Colon (tissue), 2 donors: ENCODE measurements around the gene ROCK2.
"Not testable (repeated sequence)": the region's sequence is repeated elsewhere in the genome, so short reads cannot be mapped to it uniquely, and the experiment has no call there.

Experiments used
- FAIRE-seq: peaks from 2 replicates; lab custom pipeline; 2012; peaks lifted over from hg19 to GRCh38; lab: Jason Lieb, UNC
- donor health status: control.
- donor health status: control.

Gene ROCK2

GRCh38 chr2:11177871-11178690, 166.4 kb downstream of the ROCK2 start:
- FAIRE-seq, result no peak

GRCh38 chr2:11175293-11175795, 169.1 kb downstream of the ROCK2 start:
- no peak for FAIRE-seq

DNA sequence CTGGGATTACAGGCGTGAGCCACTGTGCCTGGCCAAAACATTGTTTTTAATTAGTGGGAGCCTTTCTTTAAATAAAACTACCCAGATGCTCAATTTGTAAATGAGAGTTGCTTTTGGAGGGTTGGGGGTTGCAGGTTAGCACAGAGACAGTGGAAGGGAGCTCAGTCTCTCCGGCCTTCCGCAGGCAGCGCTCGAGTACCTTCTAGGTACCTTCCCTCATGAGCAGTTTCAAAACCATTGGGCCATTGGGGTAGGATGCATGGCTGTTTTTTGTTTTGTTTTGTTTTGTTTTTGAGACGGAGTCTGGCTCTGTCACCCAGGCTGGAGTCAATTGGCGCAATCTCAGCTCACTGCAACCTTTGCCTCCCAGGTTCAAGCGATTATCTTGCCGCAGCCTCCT, 170.2 kb downstream of the ROCK2 start:
- no peak for FAIRE-seq

DNA sequence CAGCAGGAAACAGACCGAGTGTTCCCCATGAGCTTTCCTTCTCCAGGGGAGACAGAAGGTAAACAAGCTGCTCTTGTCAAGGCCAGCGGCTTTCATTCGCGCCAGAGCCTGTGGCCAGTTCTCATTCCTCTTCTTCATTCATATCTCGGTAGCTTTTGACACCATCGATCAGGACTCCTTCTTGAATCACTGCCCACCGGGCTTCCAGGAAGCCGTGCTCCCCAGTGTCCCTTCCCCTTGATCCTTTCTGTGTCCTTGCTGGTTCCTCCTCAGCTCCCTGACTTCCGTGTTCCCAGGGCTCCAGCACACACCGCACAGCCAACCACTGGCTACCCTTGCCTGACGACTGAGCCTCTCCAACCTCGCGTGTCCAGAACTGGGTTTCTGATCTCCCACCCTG, 175.1 kb downstream of the ROCK2 start:
- no peak for FAIRE-seq

DNA sequence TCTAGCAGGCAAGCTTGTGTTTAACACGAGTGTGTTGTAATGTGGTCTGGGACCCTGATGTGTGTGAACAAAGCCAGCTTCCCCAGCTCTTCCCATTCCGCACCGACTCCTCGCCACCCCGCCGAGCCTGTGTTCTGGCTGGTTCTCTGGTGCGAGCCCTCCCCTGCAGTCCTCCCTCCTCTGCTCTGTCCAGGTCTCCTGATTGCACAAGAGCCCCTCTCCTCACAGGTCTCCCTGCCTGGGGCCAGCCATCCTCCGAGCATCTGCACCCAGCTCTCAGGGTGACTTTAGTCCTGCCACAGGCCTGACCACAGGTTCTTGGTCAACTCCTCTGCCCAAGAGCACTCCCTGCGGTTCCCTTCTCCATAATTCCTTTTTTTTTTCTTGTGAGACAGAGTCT, 175.9 kb downstream of the ROCK2 start:
- FAIRE-seq, result no peak

- no peak for FAIRE-seq
Observed at GRCh38 chr2:11166476-11166875, 178.0 kb downstream of the ROCK2 start.

DNA sequence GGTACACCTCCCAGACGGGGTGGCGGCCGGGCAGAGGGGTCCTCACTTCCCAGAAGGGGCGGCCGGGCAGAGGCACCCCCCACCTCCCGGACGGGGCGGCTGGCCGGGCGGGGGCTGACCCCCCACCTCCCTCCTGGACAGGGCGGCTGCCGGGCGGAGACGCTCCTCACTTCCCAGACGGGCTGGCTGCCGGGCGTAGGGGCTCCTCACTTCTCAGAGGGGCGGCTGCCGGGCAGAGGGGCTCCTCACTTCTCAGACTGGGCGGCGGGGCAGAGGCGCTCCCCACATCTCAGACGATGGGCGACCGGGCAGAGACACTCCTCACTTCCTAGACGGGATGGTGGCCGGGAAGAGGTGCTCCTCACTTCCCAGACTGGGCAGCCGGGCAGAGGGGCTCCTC, 179.4 kb downstream of the ROCK2 start:
- FAIRE-seq, result not testable (repeated sequence)

DNA sequence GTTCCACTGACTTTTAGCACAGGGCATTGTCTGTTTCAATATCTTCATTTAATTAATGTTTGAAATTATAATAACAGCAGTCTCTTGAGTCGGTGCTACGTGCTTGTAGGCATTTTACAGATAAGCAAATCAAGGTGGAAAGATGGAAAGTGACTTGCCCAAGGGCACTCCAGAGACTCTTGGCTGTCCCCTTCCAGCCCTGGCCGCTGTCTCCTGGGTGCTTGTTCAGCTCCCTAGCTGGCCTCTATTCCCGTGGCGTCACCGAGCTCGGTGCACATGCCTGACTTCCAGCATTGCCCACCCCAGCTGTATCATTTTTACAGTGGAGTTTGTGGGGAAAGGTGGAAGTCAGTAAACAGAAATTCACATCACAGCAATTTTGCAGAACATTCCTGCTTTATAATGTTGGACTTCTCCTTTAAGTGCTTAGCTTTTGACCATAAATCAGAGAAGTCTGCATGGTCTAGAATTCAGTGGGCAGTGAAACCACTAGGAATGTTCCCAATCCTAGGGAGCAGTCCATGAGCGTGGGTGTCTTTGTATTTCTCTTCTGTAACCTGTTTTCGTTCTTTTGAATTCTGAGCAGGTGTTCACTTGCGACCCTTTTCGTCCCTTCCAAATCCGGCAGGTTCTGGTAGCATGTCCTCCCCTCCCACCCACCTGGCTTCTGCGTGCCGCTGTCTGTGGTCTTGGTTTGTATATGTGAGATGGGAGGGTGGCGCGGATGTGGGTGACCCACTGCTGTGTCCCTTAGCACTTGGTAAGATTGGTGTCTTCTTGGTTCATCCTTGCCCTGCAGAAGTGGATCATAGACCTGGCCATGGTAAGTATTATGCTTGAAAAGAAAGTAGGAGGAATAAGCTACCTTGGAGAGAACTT, 180.8 kb downstream of the ROCK2 start:
- no peak for FAIRE-seq

DNA sequence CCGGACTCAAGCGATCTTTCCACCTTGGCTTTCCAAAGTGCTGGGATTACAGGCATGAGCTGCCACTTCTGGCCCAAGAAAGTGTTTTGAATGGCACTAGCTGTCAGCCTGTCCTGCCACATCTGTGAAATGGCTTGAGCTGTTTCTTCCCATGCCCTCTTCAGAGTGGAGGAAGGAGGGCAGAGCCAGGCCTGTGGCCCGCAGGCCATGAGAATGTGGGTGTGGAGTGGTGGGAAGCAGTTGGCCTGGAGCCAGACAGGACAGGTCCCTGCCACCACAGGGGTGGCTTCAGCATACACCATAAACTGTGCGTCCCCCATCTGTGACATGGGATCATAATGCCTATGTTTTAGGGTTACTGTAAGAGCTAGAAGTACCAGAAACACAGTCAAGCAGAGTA, 182.7 kb downstream of the ROCK2 start:
- no peak for FAIRE-seq

GRCh38 chr2:11160731-11161455, 183.5 kb downstream of the ROCK2 start:
- no peak for FAIRE-seq

- FAIRE-seq, result no peak
Observed at GRCh38 chr2:11160256-11160655, 184.2 kb downstream of the ROCK2 start.

DNA sequence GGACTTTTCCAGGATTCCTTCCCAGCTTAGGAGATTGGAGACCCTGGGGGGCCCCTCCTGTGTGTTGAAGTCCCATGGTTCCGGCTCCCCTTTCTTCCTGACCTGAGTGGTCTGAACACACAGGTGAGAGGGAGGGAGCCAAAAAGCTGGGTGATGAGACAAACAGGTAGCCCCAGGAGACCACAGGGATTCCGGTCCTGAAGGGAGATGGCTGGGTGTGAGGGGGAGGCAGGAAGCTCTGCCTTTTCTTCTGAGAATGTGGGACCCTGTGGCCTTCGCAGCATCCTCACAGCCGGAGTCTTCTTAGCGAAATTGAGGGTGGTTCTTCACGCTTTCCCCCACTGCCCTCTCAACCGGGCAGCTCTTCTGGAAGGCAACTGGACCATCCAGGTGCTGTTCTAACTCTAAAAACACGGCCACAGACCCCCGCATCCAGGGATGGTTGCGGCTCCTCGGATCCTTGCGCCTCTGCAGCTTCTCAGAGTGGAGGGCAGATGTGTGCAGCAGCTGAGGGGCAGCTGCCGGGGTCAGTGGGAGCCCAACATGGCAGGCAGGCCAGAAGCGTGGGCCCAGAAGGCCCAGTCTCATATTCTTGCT, 184.8 kb downstream of the ROCK2 start:
- FAIRE-seq, result no peak

DNA sequence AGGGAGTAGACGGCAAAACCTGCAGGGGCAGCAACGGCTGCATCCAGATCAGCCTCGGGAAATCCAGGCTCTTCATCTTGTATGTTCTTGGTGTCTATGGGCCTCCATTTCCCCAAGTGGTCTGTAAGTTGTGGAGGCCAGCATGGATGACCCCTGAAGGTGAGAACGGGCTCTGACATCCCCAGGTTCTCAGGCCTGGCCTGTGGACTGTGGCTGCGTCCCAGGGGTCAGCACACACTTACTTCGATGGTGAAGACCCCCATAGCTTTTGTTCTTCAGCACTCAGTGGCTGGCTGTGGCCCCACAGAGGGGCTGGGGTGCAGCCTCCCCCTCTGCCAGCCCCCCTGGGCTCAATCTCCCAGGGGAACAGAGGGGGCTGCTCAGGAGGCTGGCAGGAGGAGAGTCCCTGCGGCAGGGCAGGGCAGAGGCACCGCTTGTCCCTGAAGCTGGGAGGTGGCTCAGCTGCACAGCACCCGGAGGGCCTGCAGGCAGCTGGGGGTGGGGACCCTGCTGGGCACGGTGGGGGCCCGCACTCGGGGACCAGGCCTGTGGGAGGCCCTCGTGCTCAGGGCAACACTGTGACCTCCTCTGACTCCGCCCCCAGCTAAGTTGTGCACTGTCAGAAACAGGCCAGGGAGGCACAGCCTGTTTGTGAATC, 185.4 kb downstream of the ROCK2 start:
- no peak for FAIRE-seq

- no peak for FAIRE-seq
Observed at GRCh38 chr2:11157731-11158130, 186.7 kb downstream of the ROCK2 start.

DNA sequence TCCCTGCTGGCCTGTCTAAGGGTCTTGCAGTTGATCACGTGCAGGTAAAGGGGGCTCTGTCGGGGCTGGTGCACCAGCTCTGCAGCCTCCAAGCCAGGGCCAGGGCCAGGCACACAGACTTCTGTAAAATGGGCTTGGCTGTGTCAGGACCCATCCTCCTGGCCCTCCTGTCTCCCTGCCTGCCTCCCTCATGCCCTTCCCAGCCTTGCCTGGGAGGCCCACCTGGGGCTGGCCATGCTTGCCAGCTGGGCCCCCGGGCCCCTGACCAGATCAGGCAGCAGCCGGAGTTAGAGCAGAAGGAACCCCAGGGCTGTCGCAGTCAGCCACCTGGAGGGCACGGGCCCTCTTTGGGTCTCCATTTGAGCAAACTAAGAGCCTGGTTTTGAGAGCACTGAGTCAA, 187.1 kb downstream of the ROCK2 start:
- no peak for FAIRE-seq

GRCh38 chr2:11156396-11157075, 187.9 kb downstream of the ROCK2 start:
- no peak for FAIRE-seq

DNA sequence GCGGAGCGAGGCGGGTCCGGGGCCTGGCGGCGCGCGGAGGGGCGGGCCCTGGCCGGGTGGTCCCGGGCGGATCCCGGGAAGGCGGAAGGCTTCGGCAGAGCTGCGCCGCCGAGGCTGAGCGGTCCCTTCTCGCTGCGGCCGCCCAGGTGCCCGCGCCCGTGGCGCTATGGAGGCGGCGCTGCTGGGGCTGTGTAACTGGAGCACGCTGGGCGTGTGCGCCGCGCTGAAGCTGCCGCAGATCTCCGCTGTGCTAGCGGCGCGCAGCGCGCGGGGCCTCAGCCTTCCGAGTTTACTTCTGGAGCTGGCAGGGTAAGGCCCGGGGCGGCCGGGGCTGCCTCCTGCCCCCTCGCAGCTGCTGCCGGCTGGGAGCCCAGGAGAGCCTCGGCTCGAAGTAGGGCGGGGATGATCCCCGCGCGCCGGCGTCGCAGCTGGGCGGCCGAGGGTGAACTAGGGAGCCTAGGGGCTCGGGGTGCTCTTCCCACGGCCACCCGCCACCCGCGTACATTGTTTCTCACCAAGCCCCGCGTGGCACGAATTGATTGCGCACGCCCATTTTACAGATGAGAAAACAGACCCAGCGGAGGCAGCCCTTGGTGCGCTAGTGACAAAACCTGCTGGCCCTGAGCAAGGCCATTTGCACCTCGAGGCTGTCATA, 188.9 kb downstream of the ROCK2 start, which contains the start of gene SLC66A3:
SLC66A3 (plus strand) TSS at position 87 of the 655 bp plus-strand sequence; CDS start at position 167, 80 bp downstream.
- FAIRE-seq, result no peak

DNA sequence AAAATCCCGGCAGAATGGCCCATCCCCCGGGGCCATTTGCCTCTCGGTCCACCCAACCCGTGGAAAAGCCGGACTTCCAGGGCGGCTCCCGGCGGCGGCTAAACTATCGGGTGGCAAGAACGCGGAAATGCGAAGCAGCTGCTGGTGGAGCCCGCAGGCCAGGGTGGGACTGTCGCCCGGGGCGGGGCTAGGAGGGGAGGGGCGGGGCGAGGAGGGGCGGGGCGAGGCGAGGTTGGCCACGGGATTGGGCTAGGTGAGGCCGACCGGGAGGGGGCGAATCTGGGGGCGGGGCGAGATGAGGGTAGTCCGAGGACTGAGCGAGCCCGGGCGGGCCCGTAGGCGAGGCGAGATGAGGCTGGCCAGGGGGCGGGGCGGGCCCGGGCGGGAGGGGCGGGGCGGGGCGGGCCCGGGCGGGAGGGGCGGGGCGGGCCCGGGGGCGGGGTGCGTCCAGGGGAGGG, 189.5 kb downstream of the ROCK2 start:
- FAIRE-seq, result no peak

- FAIRE-seq, result no peak
Observed at GRCh38 chr2:11154016-11154922, 190.2 kb downstream of the ROCK2 start.
